ENCODE data around the gene HAPLN3. TPM values are rescaled to one million over a fixed set of nuclear protein-coding genes. Genes with fewer than 3 reads are reported as not detected.

HAPLN3 gene
- total RNA-seq, 1 experiment from 2014 or later: 2.4 TPM

DNA sequence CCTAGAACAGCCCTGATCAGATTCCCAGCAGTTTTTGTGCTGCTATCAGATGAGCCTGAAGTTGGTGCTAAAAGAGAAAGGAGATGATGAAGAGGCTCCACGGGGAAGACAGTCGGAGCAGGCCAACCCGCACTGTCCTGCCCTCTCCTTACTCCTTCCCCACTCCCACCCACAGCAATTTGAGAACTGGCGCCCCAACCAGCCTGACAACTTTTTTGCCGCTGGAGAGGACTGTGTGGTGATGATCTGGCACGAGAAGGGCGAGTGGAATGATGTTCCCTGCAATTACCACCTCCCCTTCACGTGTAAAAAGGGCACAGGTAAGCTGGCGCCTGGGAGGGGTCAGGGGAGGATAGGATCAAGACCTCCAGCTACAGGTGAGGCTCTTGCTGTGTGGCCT is 22.6 kb downstream of the HAPLN3 start:
- peak in 1 of 2 experiments; percentile 23 for DNase-seq
- no peaks in the 10 kb centered on the region for H4K20me1 ChIP-seq (ENCODE audit: insufficient read depth)
- CTCF ChIA-PET: no interaction called here
- POLR2A ChIA-PET (ENCODE audit: unreplicated experiment): no interaction called here
- H3K4me1 ChIP-seq (replicated peaks; ENCODE audit: insufficient read depth): no peaks in the 10 kb centered on the region
- H3K79me2 ChIP-seq (ENCODE audit: low read depth): no peaks in the 10 kb centered on the region
- no TSS peak for BruUV-seq (replicated peaks)
- no peaks in the 10 kb centered on the region for H3K9me3 ChIP-seq (ENCODE audit: insufficient read depth, low read depth)
- no peak overlapping the region for H3K4me3 ChIP-seq
- no peak for TF ChIP-seq EZH2 (IDR thresholded peaks at IDR 0.05; ENCODE audit: low read depth)
- TF ChIP-seq, protein P1, sequence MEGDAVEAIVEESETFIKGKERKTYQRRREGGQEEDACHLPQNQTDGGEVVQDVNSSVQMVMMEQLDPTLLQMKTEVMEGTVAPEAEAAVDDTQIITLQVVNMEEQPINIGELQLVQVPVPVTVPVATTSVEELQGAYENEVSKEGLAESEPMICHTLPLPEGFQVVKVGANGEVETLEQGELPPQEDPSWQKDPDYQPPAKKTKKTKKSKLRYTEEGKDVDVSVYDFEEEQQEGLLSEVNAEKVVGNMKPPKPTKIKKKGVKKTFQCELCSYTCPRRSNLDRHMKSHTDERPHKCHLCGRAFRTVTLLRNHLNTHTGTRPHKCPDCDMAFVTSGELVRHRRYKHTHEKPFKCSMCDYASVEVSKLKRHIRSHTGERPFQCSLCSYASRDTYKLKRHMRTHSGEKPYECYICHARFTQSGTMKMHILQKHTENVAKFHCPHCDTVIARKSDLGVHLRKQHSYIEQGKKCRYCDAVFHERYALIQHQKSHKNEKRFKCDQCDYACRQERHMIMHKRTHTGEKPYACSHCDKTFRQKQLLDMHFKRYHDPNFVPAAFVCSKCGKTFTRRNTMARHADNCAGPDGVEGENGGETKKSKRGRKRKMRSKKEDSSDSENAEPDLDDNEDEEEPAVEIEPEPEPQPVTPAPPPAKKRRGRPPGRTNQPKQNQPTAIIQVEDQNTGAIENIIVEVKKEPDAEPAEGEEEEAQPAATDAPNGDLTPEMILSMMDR (conservative IDR thresholded peaks at IDR 0.05): no peak
- no peak overlapping the region for H3K27ac ChIP-seq
- H3K9me2 ChIP-seq (ENCODE audit: insufficient read depth): no peaks in the 10 kb centered on the region
- no peaks in the 10 kb centered on the region for H3K36me3 ChIP-seq (ENCODE audit: low read depth)
- no peak overlapping the region for H2AFZ ChIP-seq
- peaks cover 82% of the 10 kb centered on the region for H3K27me3 ChIP-seq (ENCODE audit: insufficient read depth, low read depth)
- intact Hi-C loops (cut with micrococcal nuclease; ENCODE audit: unreplicated experiment): no loop called here
- no peaks in the 10 kb centered on the region for H3F3A ChIP-seq (ENCODE audit: insufficient read depth, low read depth)
- H3K4me2 ChIP-seq: no peak overlapping the region

DNA sequence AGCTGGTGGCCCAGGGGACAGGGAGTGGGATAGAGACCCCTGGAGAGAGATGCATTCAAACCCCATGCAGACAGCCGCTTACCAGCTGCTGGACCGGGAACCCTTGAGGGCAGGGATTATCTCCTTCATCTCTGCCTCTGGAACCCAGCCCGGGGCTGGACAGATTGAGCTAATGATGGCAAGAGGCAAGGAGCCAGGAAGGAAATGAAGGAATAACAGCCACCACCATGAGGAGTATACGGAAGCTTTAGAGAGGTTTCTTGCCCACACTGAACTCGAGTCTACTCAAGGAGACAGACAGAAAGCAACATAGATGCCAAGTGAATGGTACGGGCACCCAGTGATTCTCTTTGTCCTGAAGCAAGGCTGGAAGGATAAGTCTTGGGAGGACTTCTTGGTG is 23.2 kb downstream of the HAPLN3 start:
- H3K27me3 ChIP-seq (ENCODE audit: insufficient read depth, low read depth): peaks cover 85% of the 10 kb centered on the region
- intact Hi-C loops (cut with micrococcal nuclease; ENCODE audit: unreplicated experiment): no loop called here
- no peaks in the 10 kb centered on the region for H3K36me3 ChIP-seq (ENCODE audit: low read depth)
- DNase-seq: no peak
- no peak overlapping the region for H3K4me3 ChIP-seq
- no peaks in the 10 kb centered on the region for H3K4me1 ChIP-seq (replicated peaks; ENCODE audit: insufficient read depth)
- TF ChIP-seq, protein P1 (conservative IDR thresholded peaks at IDR 0.05): no peak
- no peak for TF ChIP-seq EZH2 (IDR thresholded peaks at IDR 0.05; ENCODE audit: low read depth)
- H3K4me2 ChIP-seq: no peak overlapping the region
- H3K9me3 ChIP-seq (ENCODE audit: insufficient read depth, low read depth): no peaks in the 10 kb centered on the region
- POLR2A ChIA-PET (ENCODE audit: unreplicated experiment): no interaction called here
- no peaks in the 10 kb centered on the region for H3K79me2 ChIP-seq (ENCODE audit: low read depth)
- no TSS peak for BruUV-seq (replicated peaks)
- H4K20me1 ChIP-seq (ENCODE audit: insufficient read depth): no peaks in the 10 kb centered on the region
- no peaks in the 10 kb centered on the region for H3K9me2 ChIP-seq (ENCODE audit: insufficient read depth)
- no peak overlapping the region for H3K27ac ChIP-seq
- H3F3A ChIP-seq (ENCODE audit: insufficient read depth, low read depth): no peaks in the 10 kb centered on the region
- CTCF ChIA-PET: no interaction called here
- H2AFZ ChIP-seq: no peak overlapping the region

DNA sequence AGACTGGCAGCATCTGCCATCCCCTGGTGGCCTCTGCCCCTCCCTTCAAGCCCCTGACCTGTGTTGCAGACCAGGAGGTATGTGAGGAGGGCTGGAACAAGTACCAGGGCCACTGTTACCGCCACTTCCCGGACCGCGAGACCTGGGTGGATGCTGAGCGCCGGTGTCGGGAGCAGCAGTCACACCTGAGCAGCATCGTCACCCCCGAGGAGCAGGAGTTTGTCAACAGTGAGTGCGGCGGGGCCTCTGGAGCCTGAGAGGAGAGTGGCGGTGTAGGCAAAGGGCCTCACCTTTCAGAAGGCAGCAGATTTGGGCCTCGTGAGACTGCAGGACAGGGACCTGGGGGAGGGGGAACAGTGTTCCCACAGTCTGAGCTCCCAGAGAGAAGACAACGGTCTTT is 24.0 kb downstream of the HAPLN3 start:
- ChIA-PET POLR2A (ENCODE audit: unreplicated experiment) (no interaction called here), CTCF (no interaction called here)
- TF ChIP-seq, protein P1 (conservative IDR thresholded peaks at IDR 0.05): no peak
- TF ChIP-seq EZH2 (IDR thresholded peaks at IDR 0.05; ENCODE audit: low read depth): no peak
- H3K4me3 ChIP-seq: no peak overlapping the region
- no peaks in the 10 kb centered on the region for H3F3A ChIP-seq (ENCODE audit: insufficient read depth, low read depth)
- H3K27me3 ChIP-seq (ENCODE audit: insufficient read depth, low read depth): peaks cover 85% of the 10 kb centered on the region
- no peak overlapping the region for H3K4me2 ChIP-seq
- H3K27ac ChIP-seq: no peak overlapping the region
- no peaks in the 10 kb centered on the region for H3K9me3 ChIP-seq (ENCODE audit: insufficient read depth, low read depth)
- H3K36me3 ChIP-seq (ENCODE audit: low read depth): no peaks in the 10 kb centered on the region
- no TSS peak for BruUV-seq (replicated peaks)
- H2AFZ ChIP-seq: no peak overlapping the region
- H3K9me2 ChIP-seq (ENCODE audit: insufficient read depth): no peaks in the 10 kb centered on the region
- no peaks in the 10 kb centered on the region for H4K20me1 ChIP-seq (ENCODE audit: insufficient read depth)
- DNase-seq: no peak
- intact Hi-C loops (cut with micrococcal nuclease; ENCODE audit: unreplicated experiment): no loop called here
- no peaks in the 10 kb centered on the region for H3K4me1 ChIP-seq (replicated peaks; ENCODE audit: insufficient read depth)
- no peaks in the 10 kb centered on the region for H3K79me2 ChIP-seq (ENCODE audit: low read depth)
